B cell (primary cell): Measurements from ENCODE around the gene RASGRP2. TPM values are rescaled to one million over a fixed set of nuclear protein-coding genes. Genes with fewer than 3 reads are reported as not detected.

Source experiments
- ATAC-seq: fragments of 200-7000 bp; cut with Tn5 transposase; one replicate; pipeline ENCODE4 v1.10.0; 2021; ENCODE audit warnings: low read depth, mild to moderate bottlenecking, moderate number of reproducible peaks, moderate library complexity
- CTCF ChIA-PET: fragments of 350-600 bp; sonication (Branson Sonifier 250); formaldehyde crosslinking; loops from one replicate; lab custom pipeline; 2021; ENCODE audit warnings: antibody characterized with exemption, inconsistent platforms; lab: Charles Lee
- POLR2A ChIA-PET: fragments of 350-600 bp; sonication (Branson Sonifier 250); formaldehyde crosslinking; loops from one replicate; lab custom pipeline; 2021; ENCODE audit warnings: antibody characterized with exemption; lab: Charles Lee
- DNase-seq: peaks from one replicate; pipeline ENCODE4 v3.0.0; 2013
- H2AFZ ChIP-seq: 2 replicates; pipeline ENCODE4 v1.6.1; 2012; ENCODE audit warnings: mild to moderate bottlenecking, low read depth, low read length; ENCODE audit not compliant: insufficient read depth, poor library complexity, severe bottlenecking
- H3K27ac ChIP-seq, 2 donors: 1 replicate in 1 of 2; 2 replicates in 1 of 2; pipeline ENCODE4 v1.5.1; 2012 to 2013; ENCODE audit warnings: low read length in 2 of 2, mild to moderate bottlenecking in 2 of 2, moderate library complexity in 1 of 2
- H3K27me3 ChIP-seq, 4 experiments: fragments of 200-600 bp in 1 of 4; sonication (generic) in 1 of 4; replicated peaks in 1 of 4; 1 replicate in 2 of 4; 2 replicates in 2 of 4; pipeline versions ENCODE4 v1.6.1 to v1.7.0; 2013 to 2016; ENCODE audit warnings: low read length in 3 of 4, mild to moderate bottlenecking in 2 of 4, mixed read lengths in 1 of 4, moderate library complexity in 1 of 4; ENCODE audit not compliant: insufficient read depth in 4 of 4, control insufficient read depth in 3 of 4; ENCODE audit errors: control extremely low read depth in 1 of 4
- H3K36me3 ChIP-seq, 2 experiments: replicated peaks in 1 of 2; 1 replicate in 1 of 2; 2 replicates in 1 of 2; pipeline versions ENCODE4 v1.6.1 to v1.7.1; 2013; ENCODE audit warnings: low read length in 1 of 2; ENCODE audit not compliant: insufficient read depth in 2 of 2, control insufficient read depth in 1 of 2; ENCODE audit errors: control extremely low read depth in 1 of 2, extremely low read depth in 1 of 2
- H3K4me1 ChIP-seq, 2 donors: fragments of 200-600 bp in 1 of 2; sonication (generic) in 1 of 2; 1 replicate in 1 of 2; 2 replicates in 1 of 2; pipeline versions ENCODE4 v1.5.1 to v1.6.1; 2013 to 2017; ENCODE audit warnings: low read length in 2 of 2; ENCODE audit not compliant: control insufficient read depth in 2 of 2, insufficient read depth in 2 of 2
- H3K4me2 ChIP-seq: replicated peaks from 2 replicates; pipeline ENCODE3; 2012; ENCODE audit warnings: mild to moderate bottlenecking, low read depth, low read length; ENCODE audit not compliant: poor library complexity, severe bottlenecking
- H3K4me3 ChIP-seq, 5 experiments: fragments of 200-600 bp in 1 of 5; sonication (generic) in 1 of 5; 1 replicate in 3 of 5; 2 replicates in 2 of 5; pipeline versions ENCODE4 v1.5.1 to v1.7.0; 2011 to 2016; ENCODE audit warnings: low read length in 4 of 5, mild to moderate bottlenecking in 4 of 5, low read depth in 2 of 5, control low read depth in 1 of 5, moderate library complexity in 1 of 5; ENCODE audit not compliant: insufficient read depth in 1 of 5; ENCODE audit errors: control extremely low read depth in 1 of 5, extremely low read depth in 1 of 5
- H3K79me2 ChIP-seq: fragments of 200-600 bp; sonication (generic); one replicate; pipeline ENCODE4 v1.6.0; 2016; ENCODE audit warnings: low read length; ENCODE audit not compliant: control insufficient read depth, insufficient read depth
- H3K9ac ChIP-seq: fragments of 200-600 bp; sonication (generic); 2 replicates; pipeline ENCODE4 v1.6.1; 2017; ENCODE audit warnings: mild to moderate bottlenecking, low read length, moderate library complexity
- H3K9me3 ChIP-seq, 3 donors: one replicate each; pipeline versions ENCODE4 v1.6.1 to v1.7.1; 2013; ENCODE audit warnings: low read length in 2 of 3; ENCODE audit not compliant: control insufficient read depth in 2 of 3, insufficient read depth in 1 of 3; ENCODE audit errors: control extremely low read depth in 1 of 3
- H4K20me1 ChIP-seq: 2 replicates; pipeline ENCODE4 v1.6.0; 2012; ENCODE audit warnings: mild to moderate bottlenecking, low read length; ENCODE audit not compliant: insufficient read depth, control insufficient read depth, poor library complexity, severe bottlenecking
- H3K27ac Mint-ChIP-seq: one replicate; pipeline ENCODE4 v1.8.0; 2021; ENCODE audit warnings: mixed read lengths
- H3K27me3 Mint-ChIP-seq: one replicate; pipeline ENCODE4 v1.8.0; 2021; ENCODE audit warnings: mixed read lengths
- H3K4me1 Mint-ChIP-seq: one replicate; pipeline ENCODE4 v1.8.0; 2021; ENCODE audit warnings: mixed read lengths
- H3K4me3 Mint-ChIP-seq: one replicate; pipeline ENCODE4 v1.8.0; 2021; ENCODE audit warnings: mixed read lengths
- H3K9me3 Mint-ChIP-seq: one replicate; pipeline ENCODE4 v1.8.0; 2022; ENCODE audit warnings: mixed read lengths; ENCODE audit not compliant: insufficient read depth
- CTCF ChIP-seq: fragments of 200-600 bp; IDR thresholded peaks from one replicate; pipeline ENCODE4 v1.8.0; 2022; ENCODE audit warnings: antibody characterized with exemption, mild to moderate bottlenecking
- EZH2 ChIP-seq: IDR thresholded peaks from 2 replicates; pipeline ENCODE4 v1.6.1; 2012; ENCODE audit warnings: borderline replicate concordance, low read depth, mild to moderate bottlenecking, moderate library complexity, low read length; ENCODE audit not compliant: insufficient read depth, poor library complexity, severe bottlenecking
- WGBS: methylation state at CpG from one replicate; pipeline ENCODE4 v1.1.5; 2013; ENCODE audit warnings: missing lambda C conversion rate; ENCODE audit not compliant: insufficient coverage; 5-methylcytosine and 5-hydroxymethylcytosine counted together
- intact Hi-C: fragments of 100-400 bp; cut with micrococcal nuclease; formaldehyde crosslinking; loops from one replicate; pipeline ENCODE4 v1.10.0; 2022
- polyA plus RNA-seq: library from polyadenylated mRNA; depleted of rRNA; stranded (reverse); fragments of >200 nt; gene quantifications from 2 replicates; pipeline ENCODE4 v1.2.3, GENCODE V29; 2012
- total RNA-seq, 2 donors: library from RNA; stranded (reverse); fragments of 120-200 nt in 1 of 2; gene quantifications; 1 replicate in 1 of 2; 2 replicates in 1 of 2; pipeline versions ENCODE4 v1.2.3 to v1.2.4, GENCODE V29; 2013 to 2022

The RASGRP2 gene
- total and polyA plus RNA-seq, 2 donors (not counting 1 experiment from before 2014, with no cell fraction given): 628 to 1,139 TPM

GRCh38 chr11:64754124-64754918 lies 10.4 kb upstream of the RASGRP2 start:
- DNase-seq: no peak

More at GRCh38 chr11:64754124-64754918, 10.4 kb upstream of the RASGRP2 start:
- TF ChIP-seq EZH2 (no peak), CTCF (no peak)
- no peaks in the 10 kb centered on the region for H4K20me1 ChIP-seq
- POLR2A ChIA-PET: interaction anchor here (2.0 kb wide), 1 partner anchor 8 kb away, joined by 11 read pairs; no protein-coding TSS in a partner anchor
- no peak overlapping the region for H3K9ac ChIP-seq
- Mint-ChIP-seq H3K4me3 (no peak overlapping the region), H3K27me3 (no peaks in the 10 kb centered on the region), H3K4me1 (peaks cover 31% of the 10 kb centered on the region), H3K27ac (no peak overlapping the region), H3K9me3 (no peaks in the 10 kb centered on the region)
- H3K4me3 ChIP-seq: no peak overlapping the region
- no peaks in the 10 kb centered on the region for H3K9me3 ChIP-seq
- no peak overlapping the region for H3K4me2 ChIP-seq
- peaks cover 0 to 23% of the 10 kb centered on the region in 2 experiments for H3K36me3 ChIP-seq
- intact Hi-C loops: no loop called here
- WGBS: 97% methylated on average over 21 of the region's 26 CpGs
- CTCF ChIA-PET: interaction anchor here (13.7 kb wide), 1 partner anchor 13 kb away, joined by 280 read pairs; no protein-coding TSS in a partner anchor
- no peak for ATAC-seq
- peaks cover 70% of the 10 kb centered on the region for H3K79me2 ChIP-seq
- no peak overlapping the region for H3K27ac ChIP-seq
- H3K27me3 ChIP-seq: no peaks in the 10 kb centered on the region
- peaks cover 7 to 23% of the 10 kb centered on the region in 2 donors for H3K4me1 ChIP-seq
- no peak overlapping the region for H2AFZ ChIP-seq
